GM18526 (cell line): ENCODE measurements around the gene NINJ1.

Source experiments
- POLR2A ChIP-seq: IDR thresholded peaks from 3 replicates; pipeline ENCODE4 v1.6.1; 2011; ENCODE audit not compliant: insufficient read length; ENCODE audit errors: extremely low read depth

The NINJ1 gene

GRCh38 chr9:93134015-93134739, at the start of gene NINJ1:
TSS of gene NINJ1 (minus strand) at chr9:93134251. CDS start at chr9:93134217, 34 bp downstream.
- peak; percentile 58 for TF ChIP-seq POLR2A

GRCh38 chr9:93183131-93183662, 49.1 kb upstream of the NINJ1 start:
- no peak for TF ChIP-seq POLR2A

- no peak for TF ChIP-seq POLR2A
These were observed 48.5 kb upstream of the NINJ1 start for GRCh38 chr9:93182572-93182971.

GRCh38 chr9:93181672-93182435, 47.8 kb upstream of the NINJ1 start:
- TF ChIP-seq POLR2A = no peak

GRCh38 chr9:93180938-93181337, 46.9 kb upstream of the NINJ1 start:
- no peak for TF ChIP-seq POLR2A

- TF ChIP-seq POLR2A = no peak
These were observed 45.1 kb upstream of the NINJ1 start for GRCh38 chr9:93178851-93179786.

- no peak for TF ChIP-seq POLR2A
These were observed 43.6 kb upstream of the NINJ1 start for GRCh38 chr9:93177676-93178075.

- no peak for TF ChIP-seq POLR2A
These were observed 40.9 kb upstream of the NINJ1 start for GRCh38 chr9:93174976-93175375.

GRCh38 chr9:93173365-93174051, 39.5 kb upstream of the NINJ1 start:
- TF ChIP-seq POLR2A = no peak

GRCh38 chr9:93172666-93173364, 38.8 kb upstream of the NINJ1 start:
- TF ChIP-seq POLR2A = no peak

GRCh38 chr9:93171261-93171990, 37.4 kb upstream of the NINJ1 start:
- TF ChIP-seq POLR2A = no peak

- TF ChIP-seq POLR2A = no peak
These were observed 36.5 kb upstream of the NINJ1 start for GRCh38 chr9:93170571-93170970.

GRCh38 chr9:93169444-93169843, 35.4 kb upstream of the NINJ1 start:
- no peak for TF ChIP-seq POLR2A
